Retinal pigment epithelial cell (primary cell): ENCODE data around the gene IFNL2.
"Not testable (repeated sequence)": the region's sequence is repeated elsewhere in the genome, so short reads cannot be mapped to it uniquely, and the experiment has no call there.

Source experiments
- DNase-seq: peaks from one replicate; pipeline ENCODE4 v3.0.0-alpha.2; 2010; ENCODE audit warnings: low read depth
- H3K4me3 ChIP-seq: 2 replicates; pipeline ENCODE4 v1.5.1; 2011; ENCODE audit warnings: mild to moderate bottlenecking, low read length, control low read depth, moderate library complexity
- CTCF ChIP-seq: conservative IDR thresholded peaks from 2 replicates; pipeline ENCODE4 v1.5.1; 2011; ENCODE audit warnings: low read depth, low read length, control low read depth, inconsistent platforms

The IFNL2 gene

GRCh38 chr19:39268085-39268484 lies at the start of gene IFNL2:
Gene IFNL2 (plus strand): TSS chr19:39268396. CDS start chr19:39268569, 173 bp downstream.
- not testable (repeated sequence) for DNase-seq, H3K4me3 ChIP-seq

- not testable (repeated sequence) for DNase-seq, H3K4me3 ChIP-seq
Observed at GRCh38 chr19:39219108-39219507, 49.1 kb upstream of the IFNL2 start.

- H3K4me3 ChIP-seq: no peak overlapping the region
- TF ChIP-seq CTCF: no peak
- no peak for DNase-seq
Observed at GRCh38 chr19:39223703-39224279, 44.4 kb upstream of the IFNL2 start.

- no peak for TF ChIP-seq CTCF
- no peak for DNase-seq
- H3K4me3 ChIP-seq: no peak overlapping the region
Observed at GRCh38 chr19:39224910-39225309, 43.3 kb upstream of the IFNL2 start.

GRCh38 chr19:39230096-39230764 lies 38.0 kb upstream of the IFNL2 start:
- no peak for DNase-seq
- H3K4me3 ChIP-seq: no peak overlapping the region
- no peak for TF ChIP-seq CTCF

- DNase-seq: no peak
- no peak overlapping the region for H3K4me3 ChIP-seq
- TF ChIP-seq CTCF: no peak
Observed at GRCh38 chr19:39232708-39233107, 35.5 kb upstream of the IFNL2 start.

- DNase-seq: no peak
- TF ChIP-seq CTCF: no peak
- no peak overlapping the region for H3K4me3 ChIP-seq
Observed at GRCh38 chr19:39236527-39236926, 31.7 kb upstream of the IFNL2 start.
